ENCODE results near the gene OVOL1.
"Not testable (repeated sequence)": the region's sequence is repeated elsewhere in the genome, so short reads cannot be mapped to it uniquely, and the experiment has no call there.

The OVOL1 gene

GRCh38 chr11:65822776-65823528 lies 36.1 kb downstream of the OVOL1 start:
- no peak overlapping the region for H3K4me3 ChIP-seq (ENCODE audit: low read depth, low read length)
- no peak for TF ChIP-seq POLR2A (IDR thresholded peaks at IDR 0.05; ENCODE audit: extremely low read depth, insufficient read length)
- no peak for TF ChIP-seq MYC (IDR thresholded peaks at IDR 0.05; ENCODE audit: low read depth, low read length)
- no peak for TF ChIP-seq CTCF (IDR thresholded peaks at IDR 0.05; ENCODE audit: low read depth, low read length)
- no peak for TF ChIP-seq MAX (IDR thresholded peaks at IDR 0.05; ENCODE audit: low read depth, low read length)
- no peak for DNase-seq (ENCODE audit: low read depth)

GRCh38 chr11:65826984-65827735 lies 40.3 kb downstream of the OVOL1 start:
- TF ChIP-seq POLR2A (IDR thresholded peaks at IDR 0.05; ENCODE audit: extremely low read depth, insufficient read length), result no peak
- no peak for TF ChIP-seq MAX (IDR thresholded peaks at IDR 0.05; ENCODE audit: low read depth, low read length)
- TF ChIP-seq MYC (IDR thresholded peaks at IDR 0.05; ENCODE audit: low read depth, low read length), result no peak
- no peak for TF ChIP-seq CTCF (IDR thresholded peaks at IDR 0.05; ENCODE audit: low read depth, low read length)
- no peak for DNase-seq (ENCODE audit: low read depth)
- H3K4me3 ChIP-seq (ENCODE audit: low read depth, low read length), result no peak overlapping the region

- no peak overlapping the region for H3K4me3 ChIP-seq (ENCODE audit: low read depth, low read length)
- DNase-seq (ENCODE audit: low read depth), result no peak
- TF ChIP-seq MAX (IDR thresholded peaks at IDR 0.05; ENCODE audit: low read depth, low read length), result no peak
- TF ChIP-seq CTCF (IDR thresholded peaks at IDR 0.05; ENCODE audit: low read depth, low read length), result no peak
Measured at GRCh38 chr11:65829459-65829858, 42.6 kb downstream of the OVOL1 start.

- not testable (repeated sequence) for H3K4me3 ChIP-seq (ENCODE audit: low read depth, low read length); DNase-seq (ENCODE audit: low read depth)
Measured at GRCh38 chr11:65832231-65832630, 45.4 kb downstream of the OVOL1 start.

GRCh38 chr11:65833297-65834030 lies 46.6 kb downstream of the OVOL1 start, which contains the start of gene SNX32:
TSS of gene SNX32 (plus strand) at chr11:65833963. CDS start at chr11:65834066, 103 bp downstream.
- TF ChIP-seq MYC (IDR thresholded peaks at IDR 0.05; ENCODE audit: low read depth, low read length) (no peak), MAX (IDR thresholded peaks at IDR 0.05; ENCODE audit: low read depth, low read length) (no peak), CTCF (IDR thresholded peaks at IDR 0.05; ENCODE audit: low read depth, low read length) (no peak), POLR2A (IDR thresholded peaks at IDR 0.05; ENCODE audit: extremely low read depth, insufficient read length) (no peak)
- H3K4me3 ChIP-seq (ENCODE audit: low read depth, low read length), result peak within 1 kb of the TSS; percentile 67
- peak; percentile 90 for DNase-seq (ENCODE audit: low read depth)

GRCh38 chr11:65834202-65834601 lies 47.3 kb downstream of the OVOL1 start:
- peak overlapping the region; percentile 67 for H3K4me3 ChIP-seq (ENCODE audit: low read depth, low read length)
- DNase-seq (ENCODE audit: low read depth), result no peak
- TF ChIP-seq MYC (IDR thresholded peaks at IDR 0.05; ENCODE audit: low read depth, low read length) (no peak), MAX (IDR thresholded peaks at IDR 0.05; ENCODE audit: low read depth, low read length) (no peak), CTCF (IDR thresholded peaks at IDR 0.05; ENCODE audit: low read depth, low read length) (no peak), POLR2A (IDR thresholded peaks at IDR 0.05; ENCODE audit: extremely low read depth, insufficient read length) (no peak)
